Gastroesophageal sphincter (tissue), 4 donors: ENCODE data around the gene PXDC1. TPM values are rescaled to one million over a fixed set of nuclear protein-coding genes. Genes with fewer than 3 reads are reported as not detected.
"Not testable (repeated sequence)": the region's sequence is repeated elsewhere in the genome, so short reads cannot be mapped to it uniquely, and the experiment has no call there.

ENCODE experiments used
- ATAC-seq: fragments of 150-250 bp; one replicate; pipeline ENCODE4 v1.9.1; 2016; ENCODE audit warnings: mild to moderate bottlenecking, moderate library complexity
- H3K27ac ChIP-seq, 4 donors: fragments of 200-600 bp; sonication (generic) in 3 of 4; 1 replicate in 3 of 4; 2 replicates in 1 of 4; pipeline ENCODE4 v1.5.1; 2016 to 2019
- H3K27me3 ChIP-seq: fragments of 200-600 bp; sonication (generic); one replicate; pipeline ENCODE4 v1.5.1; 2019
- H3K36me3 ChIP-seq, 2 donors: fragments of 200-600 bp; sonication (generic); one replicate each; pipeline ENCODE4 v1.5.1; 2019; ENCODE audit warnings: control low read depth in 1 of 2
- H3K4me1 ChIP-seq, 3 donors: fragments of 200-600 bp; sonication (generic); 1 replicate in 2 of 3; 2 replicates in 1 of 3; pipeline ENCODE4 v1.5.1; 2016 to 2019; ENCODE audit warnings: control low read depth in 2 of 3
- H3K4me3 ChIP-seq, 2 donors: fragments of 200-600 bp; sonication (generic); one replicate each; pipeline ENCODE4 v1.5.1; 2019; ENCODE audit warnings: mild to moderate bottlenecking in 1 of 2, moderate library complexity in 1 of 2
- H3K9me3 ChIP-seq, 3 donors: fragments of 200-600 bp; sonication (generic); one replicate each; pipeline ENCODE4 v1.5.1; 2017 to 2019; ENCODE audit warnings: control low read depth in 2 of 3
- CTCF ChIP-seq, 4 experiments: fragments of 200-600 bp in 2 of 4; fragments of 450-650 bp in 2 of 4; sonication (generic) in 1 of 4; IDR thresholded peaks; one replicate each; pipeline ENCODE4 v1.5.1; 2017 to 2019; ENCODE audit warnings: antibody characterized with exemption in 4 of 4, mild to moderate bottlenecking in 2 of 4, moderate library complexity in 2 of 4
- EP300 ChIP-seq: sonication (generic); formaldehyde crosslinking; IDR thresholded peaks from one replicate; pipeline ENCODE4 v1.6.1; 2017; ENCODE audit warnings: antibody characterized with exemption, mild to moderate bottlenecking
- POLR2A ChIP-seq, 2 donors: fragments of 450-650 bp; IDR thresholded peaks; one replicate each; pipeline ENCODE4 v1.6.1; 2017; ENCODE audit warnings: antibody characterized with exemption in 2 of 2, mild to moderate bottlenecking in 2 of 2, moderate library complexity in 1 of 2
- POLR2AphosphoS5 ChIP-seq: sonication (generic); formaldehyde crosslinking; IDR thresholded peaks from one replicate; pipeline ENCODE4 v1.6.1; 2017; ENCODE audit warnings: antibody characterized with exemption
- WGBS, 2 donors: methylation state at CpG; one replicate each; pipeline ENCODE4 v1.1.5; 2018; ENCODE audit warnings: low coverage in 1 of 2; 5-methylcytosine and 5-hydroxymethylcytosine counted together
- small RNA-seq, 4 donors: library from RNA; depleted of rRNA; stranded (forward); fragments of <200 nt; gene quantifications; one replicate each; pipeline ENCODE3, GENCODE V24; 2016
- total RNA-seq, 4 donors: library from RNA; depleted of rRNA; stranded (reverse); fragments of >200 nt; gene quantifications; one replicate each; pipeline ENCODE4 v1.1.0, GENCODE V29; 2016

PXDC1 gene
- total RNA-seq, 4 donors from 2014 or later, result 78.3 to 182 (median 152) TPM

GRCh38 chr6:3683331-3683730 lies 68.2 kb downstream of the PXDC1 start:
- H3K9me3 ChIP-seq, result peaks cover 0 to 6% (median 0%) of the 10 kb centered on the region in 3 donors
- no peak for ATAC-seq
- WGBS, 2 donors, result 57% methylated on average over 6 of the region's 6 CpGs; no CpG with 5 or more reads in 1 of the 2 donors
- H3K4me3 ChIP-seq, result no peak overlapping the region
- H3K27ac ChIP-seq, result no peak overlapping the region
- TF ChIP-seq POLR2AphosphoS5 (no peak), EP300 (no peak), POLR2A (IDR thresholded peaks at IDR 0.05) (no peak), CTCF (IDR thresholded peaks at IDR 0.05) (no peak)
- no peaks in the 10 kb centered on the region for H3K36me3 ChIP-seq
- H3K27me3 ChIP-seq, result no peaks in the 10 kb centered on the region
- no peaks in the 10 kb centered on the region for H3K4me1 ChIP-seq

GRCh38 chr6:3678946-3679345 lies 72.6 kb downstream of the PXDC1 start:
- Histone ChIP-seq H3K4me3 (no peak overlapping the region), H3K27ac (no peak overlapping the region), H3K27me3 (no peaks in the 10 kb centered on the region), H3K9me3 (peaks cover 0 to 19% (median 0%) of the 10 kb centered on the region in 3 donors), H3K36me3 (no peaks in the 10 kb centered on the region), H3K4me1 (no peaks in the 10 kb centered on the region)
- TF ChIP-seq CTCF (IDR thresholded peaks at IDR 0.05) (no peak), POLR2A (IDR thresholded peaks at IDR 0.05) (no peak), POLR2AphosphoS5 (no peak), EP300 (no peak)
- ATAC-seq, result no peak
- WGBS, 2 donors, result 90 to 100% methylated on average over 1 to 4 of the region's 4 CpGs

GRCh38 chr6:3677751-3678150 lies 73.8 kb downstream of the PXDC1 start:
- not testable (repeated sequence) for H3K27me3 ChIP-seq, H3K36me3 ChIP-seq, H3K27ac ChIP-seq, ATAC-seq, H3K4me1 ChIP-seq, H3K4me3 ChIP-seq
- WGBS, 2 donors, result 93% methylated on average over 3 of the region's 9 CpGs; no CpG with 5 or more reads in 1 of the 2 donors
- H3K9me3 ChIP-seq, result peaks cover 0 to 19% (median 0%) of the 10 kb centered on the region in 3 donors

GRCh38 chr6:3677351-3677750 lies 74.2 kb downstream of the PXDC1 start:
- H3K36me3 ChIP-seq, ATAC-seq, H3K27ac ChIP-seq, H3K27me3 ChIP-seq, H3K4me1 ChIP-seq, H3K4me3 ChIP-seq: not testable (repeated sequence)
- WGBS, 2 donors, result no CpG with 5 or more reads among the region's 1 CpG
- H3K9me3 ChIP-seq, result peaks cover 0 to 19% (median 0%) of the 10 kb centered on the region in 3 donors

Small RNA genes within 50 kb of the gene (small RNA-seq; reads per million reads assigned to genes)
- 0 reads per million in 4 donors for gene AL033523.1

Other genes with a start within 250 kb of the PXDC1 start
- gene FAM50B, start 97.7 kb upstream of the PXDC1 start, total RNA-seq, result 10 to 100 TPM; 14.7 to 23.7 (median 18.8) TPM